ENCODE data around the gene SLC6A1.

Gene SLC6A1

DNA sequence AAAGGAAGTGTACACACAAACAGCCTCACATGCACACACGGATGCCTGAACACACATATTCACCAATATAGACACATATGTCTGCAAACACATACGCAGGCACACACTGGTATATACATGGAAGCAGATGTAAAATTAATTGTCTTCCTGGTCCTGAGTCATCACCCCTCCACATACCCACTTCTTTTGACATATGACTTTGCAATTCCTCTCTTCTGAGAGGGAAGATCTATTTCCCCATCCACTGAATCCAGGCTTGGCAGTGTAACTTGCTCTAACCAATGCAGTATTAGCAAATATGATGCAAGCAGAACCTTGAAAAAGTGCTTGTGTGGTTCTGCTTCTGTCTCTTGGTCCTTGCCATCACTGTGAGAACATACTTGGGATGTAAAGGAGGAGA lies 84.9 kb downstream of the SLC6A1 start:
- Histone ChIP-seq H3K36me3 (no peaks in the 10 kb centered on the region), H3K4me3 (ENCODE audit: low read depth, low read length) (no peak overlapping the region), H3K4me1 (no peaks in the 10 kb centered on the region), H3K9me3 (no peaks in the 10 kb centered on the region), H3K27me3 (no peaks in the 10 kb centered on the region)
- TF ChIP-seq, protein P1, sequence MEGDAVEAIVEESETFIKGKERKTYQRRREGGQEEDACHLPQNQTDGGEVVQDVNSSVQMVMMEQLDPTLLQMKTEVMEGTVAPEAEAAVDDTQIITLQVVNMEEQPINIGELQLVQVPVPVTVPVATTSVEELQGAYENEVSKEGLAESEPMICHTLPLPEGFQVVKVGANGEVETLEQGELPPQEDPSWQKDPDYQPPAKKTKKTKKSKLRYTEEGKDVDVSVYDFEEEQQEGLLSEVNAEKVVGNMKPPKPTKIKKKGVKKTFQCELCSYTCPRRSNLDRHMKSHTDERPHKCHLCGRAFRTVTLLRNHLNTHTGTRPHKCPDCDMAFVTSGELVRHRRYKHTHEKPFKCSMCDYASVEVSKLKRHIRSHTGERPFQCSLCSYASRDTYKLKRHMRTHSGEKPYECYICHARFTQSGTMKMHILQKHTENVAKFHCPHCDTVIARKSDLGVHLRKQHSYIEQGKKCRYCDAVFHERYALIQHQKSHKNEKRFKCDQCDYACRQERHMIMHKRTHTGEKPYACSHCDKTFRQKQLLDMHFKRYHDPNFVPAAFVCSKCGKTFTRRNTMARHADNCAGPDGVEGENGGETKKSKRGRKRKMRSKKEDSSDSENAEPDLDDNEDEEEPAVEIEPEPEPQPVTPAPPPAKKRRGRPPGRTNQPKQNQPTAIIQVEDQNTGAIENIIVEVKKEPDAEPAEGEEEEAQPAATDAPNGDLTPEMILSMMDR (IDR thresholded peaks at IDR 0.05; ENCODE audit: low read depth, low read length) = no peak
- DNase-seq = no peak

- H3K27me3 ChIP-seq = no peaks in the 10 kb centered on the region
- TF ChIP-seq, protein P1 (IDR thresholded peaks at IDR 0.05; ENCODE audit: low read depth, low read length) = no peak
- H3K9me3 ChIP-seq = no peaks in the 10 kb centered on the region
- no peak overlapping the region for H3K4me3 ChIP-seq (ENCODE audit: low read depth, low read length)
- H3K36me3 ChIP-seq = no peaks in the 10 kb centered on the region
- H3K4me1 ChIP-seq = no peaks in the 10 kb centered on the region
- DNase-seq = no peak
Measured at GRCh38 chr3:11078826-11079515, 86.4 kb downstream of the SLC6A1 start.

DNA sequence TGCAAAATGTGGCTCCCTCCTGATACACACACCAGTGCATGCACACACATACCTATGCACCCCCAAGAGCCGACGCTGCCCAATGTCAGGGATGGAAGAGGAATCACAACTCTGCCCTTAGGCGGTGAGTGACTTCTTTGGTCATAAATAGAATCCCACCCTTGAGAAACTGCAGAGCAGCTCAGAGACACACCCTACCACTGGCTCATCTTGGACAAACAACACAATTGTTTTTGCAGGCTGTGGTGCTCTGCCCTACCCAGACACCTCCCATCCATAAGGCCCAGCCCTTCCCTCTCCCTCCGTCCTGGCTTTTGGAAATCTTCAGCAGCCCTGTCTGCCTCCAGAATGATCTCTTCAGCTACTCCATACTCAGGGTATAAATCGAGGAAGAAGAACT lies 87.9 kb downstream of the SLC6A1 start:
- no peak for DNase-seq
- TF ChIP-seq, protein P1 (IDR thresholded peaks at IDR 0.05; ENCODE audit: low read depth, low read length) = no peak
- no peaks in the 10 kb centered on the region for H3K36me3 ChIP-seq
- no peaks in the 10 kb centered on the region for H3K4me1 ChIP-seq
- no peak overlapping the region for H3K4me3 ChIP-seq (ENCODE audit: low read depth, low read length)
- H3K27me3 ChIP-seq = no peaks in the 10 kb centered on the region
- H3K9me3 ChIP-seq = no peaks in the 10 kb centered on the region

DNA sequence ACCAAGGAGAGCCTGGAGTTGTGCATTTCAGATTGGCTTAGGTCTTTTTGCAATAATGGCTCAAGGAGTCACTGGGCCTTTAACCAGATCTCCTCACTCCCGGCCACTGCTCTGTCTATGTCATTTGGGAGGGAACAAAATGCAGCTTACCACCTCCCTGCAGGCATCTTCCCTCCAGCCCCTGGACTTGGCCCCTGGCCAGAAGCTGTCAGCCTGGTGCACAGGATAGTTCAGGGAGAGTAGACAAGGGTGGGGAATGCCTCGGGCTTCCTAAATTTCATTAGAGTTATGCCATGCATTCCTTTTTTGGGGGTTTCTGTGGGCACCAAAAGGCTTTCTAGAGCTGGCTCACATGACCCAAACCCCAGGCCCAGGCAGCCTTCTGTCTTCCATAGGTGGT lies 91.5 kb downstream of the SLC6A1 start:
- no peak for DNase-seq
- no peaks in the 10 kb centered on the region for H3K4me1 ChIP-seq

DNA sequence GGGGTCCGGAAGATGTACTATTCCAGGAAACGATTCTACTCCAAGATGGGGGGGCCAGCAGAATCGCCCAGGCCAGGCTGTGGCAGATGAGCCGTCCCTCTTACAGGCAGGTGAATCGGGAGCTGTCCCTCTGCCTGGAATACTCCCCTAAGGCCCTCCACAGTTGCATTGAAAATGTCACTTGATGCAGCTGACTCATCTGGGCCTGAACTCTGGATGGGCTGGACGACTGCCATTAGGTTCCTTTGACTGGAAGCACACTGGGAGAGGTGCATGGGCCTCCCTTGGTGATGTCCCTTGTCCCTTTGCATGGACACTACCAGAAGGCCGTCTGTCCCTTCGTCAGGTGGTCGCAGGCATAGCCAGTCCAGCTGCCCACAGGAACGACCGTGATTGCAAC lies 92.1 kb downstream of the SLC6A1 start:
- DNase-seq = no peak
- Histone ChIP-seq H3K4me3 (ENCODE audit: low read depth, low read length) (no peak overlapping the region), H3K36me3 (no peaks in the 10 kb centered on the region), H3K4me1 (no peaks in the 10 kb centered on the region), H3K27me3 (no peaks in the 10 kb centered on the region), H3K9me3 (no peaks in the 10 kb centered on the region)
- TF ChIP-seq, protein P1 (IDR thresholded peaks at IDR 0.05; ENCODE audit: low read depth, low read length) = no peak

More for the DNA sequence above, 91.5 kb downstream of the SLC6A1 start:
- H3K36me3 ChIP-seq = no peaks in the 10 kb centered on the region
- no peaks in the 10 kb centered on the region for H3K27me3 ChIP-seq
- H3K9me3 ChIP-seq = no peaks in the 10 kb centered on the region
- TF ChIP-seq, protein P1 (IDR thresholded peaks at IDR 0.05; ENCODE audit: low read depth, low read length) = no peak
- H3K4me3 ChIP-seq (ENCODE audit: low read depth, low read length) = no peak overlapping the region

DNA sequence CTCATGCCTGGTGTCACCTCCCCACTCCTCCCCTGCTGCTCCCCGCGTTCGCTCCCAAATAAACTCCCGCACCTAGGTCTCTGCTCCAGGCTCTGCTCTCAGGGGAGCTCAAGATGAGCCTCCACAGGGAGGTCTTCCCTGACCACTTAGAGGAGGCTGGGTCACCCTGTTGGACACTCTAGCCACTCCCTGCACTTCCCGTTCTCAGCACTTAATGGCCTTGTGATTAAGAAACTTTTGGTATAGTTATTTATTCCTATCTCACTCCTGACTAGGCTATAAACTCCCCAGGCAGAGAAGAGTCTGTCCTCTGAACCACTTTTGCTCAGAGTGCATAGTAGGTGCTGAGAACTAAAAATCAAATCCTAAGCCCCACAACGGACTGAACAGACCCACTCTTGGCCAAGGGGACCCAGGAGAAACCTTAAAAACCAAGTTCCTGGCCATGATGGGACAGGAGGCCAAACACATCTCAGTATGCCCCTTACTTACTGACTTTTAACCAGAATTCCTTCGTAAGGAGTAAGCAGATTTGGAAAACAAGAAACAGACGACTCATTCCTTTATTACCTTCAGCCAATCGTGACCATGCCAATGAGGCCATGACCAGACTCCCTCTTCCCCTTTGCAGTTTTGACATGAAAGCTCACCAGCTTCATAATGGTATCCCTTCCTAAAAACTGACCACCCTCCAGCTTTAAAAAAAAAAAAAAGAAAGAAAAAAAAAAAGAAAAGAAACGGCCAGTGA lies 92.7 kb downstream of the SLC6A1 start:
- Histone ChIP-seq H3K4me1 (no peaks in the 10 kb centered on the region), H3K4me3 (ENCODE audit: low read depth, low read length) (no peak overlapping the region), H3K9me3 (no peaks in the 10 kb centered on the region), H3K27me3 (no peaks in the 10 kb centered on the region), H3K36me3 (no peaks in the 10 kb centered on the region)
- no peak for DNase-seq
- TF ChIP-seq, protein P1 (IDR thresholded peaks at IDR 0.05; ENCODE audit: low read depth, low read length) = no peak

All from BE2C (cell line).